Fibroblast of lung (primary cell): ENCODE data around the gene LRRK2. TPM values are rescaled to one million over a fixed set of nuclear protein-coding genes. Genes with fewer than 3 reads are reported as not detected.

Experiments
- DNase-seq, 2 donors: peaks; one replicate each; pipeline versions ENCODE4 v3.0.0 to v3.0.0-alpha.2; 2010; ENCODE audit warnings: low read depth in 2 of 2
- H2AFZ ChIP-seq: 2 replicates; pipeline ENCODE4 v1.5.1; 2012; ENCODE audit warnings: low read length, control low read depth, inconsistent platforms
- H3K27ac ChIP-seq: 2 replicates; pipeline ENCODE4 v1.5.1; 2011; ENCODE audit warnings: low read length, control low read depth; ENCODE audit not compliant: insufficient read depth
- H3K27me3 ChIP-seq: 2 replicates; pipeline ENCODE4 v1.5.1; 2011; ENCODE audit warnings: mild to moderate bottlenecking, low read length; ENCODE audit not compliant: control insufficient read depth, insufficient read depth
- H3K36me3 ChIP-seq: 2 replicates; pipeline ENCODE4 v1.5.1; 2011; ENCODE audit warnings: low read length; ENCODE audit not compliant: control insufficient read depth, insufficient read depth
- H3K4me1 ChIP-seq: 2 replicates; pipeline ENCODE4 v1.5.1; 2011; ENCODE audit warnings: low read length; ENCODE audit not compliant: control insufficient read depth, insufficient read depth; ENCODE audit errors: extremely low read depth
- H3K4me2 ChIP-seq: 2 replicates; pipeline ENCODE4 v1.5.1; 2011; ENCODE audit warnings: low read length, control low read depth; ENCODE audit not compliant: insufficient read depth; ENCODE audit errors: extremely low read depth
- H3K4me3 ChIP-seq, 4 experiments: fragments of 200-600 bp in 1 of 4; sonication (generic) in 1 of 4; replicated peaks in 1 of 4; 2 replicates each; pipeline ENCODE4 v1.5.1; 2011 to 2016; ENCODE audit warnings: low read length in 4 of 4, low read depth in 3 of 4, mild to moderate bottlenecking in 3 of 4, control low read depth in 2 of 4, inconsistent platforms in 1 of 4, mixed read lengths in 1 of 4; ENCODE audit not compliant: insufficient read depth in 1 of 4; ENCODE audit errors: control extremely low read depth in 1 of 4
- H3K79me2 ChIP-seq: 2 replicates; pipeline ENCODE4 v1.5.1; 2012; ENCODE audit warnings: mild to moderate bottlenecking, low read length, inconsistent platforms; ENCODE audit not compliant: control insufficient read depth, insufficient read depth
- H3K9ac ChIP-seq: 2 replicates; pipeline ENCODE4 v1.5.1; 2011; ENCODE audit warnings: mild to moderate bottlenecking, low read length, control low read depth; ENCODE audit not compliant: insufficient read depth
- H3K9me3 ChIP-seq: 2 replicates; pipeline ENCODE4 v1.5.1; 2012; ENCODE audit warnings: low read depth, low read length; ENCODE audit not compliant: control insufficient read depth, insufficient read depth
- H4K20me1 ChIP-seq: 2 replicates; pipeline ENCODE4 v1.5.1; 2011; ENCODE audit warnings: low read length; ENCODE audit not compliant: control insufficient read depth, insufficient read depth; ENCODE audit errors: extremely low read depth
- CTCF ChIP-seq, 2 donors: IDR thresholded peaks in 1 of 2; conservative IDR thresholded peaks in 1 of 2; 1 replicate in 1 of 2; 2 replicates in 1 of 2; pipeline ENCODE4 v1.5.1; 2011 to 2012; ENCODE audit warnings: low read length in 2 of 2, control low read depth in 1 of 2, inconsistent platforms in 1 of 2, low read depth in 1 of 2, mild to moderate bottlenecking in 1 of 2
- EZH2 ChIP-seq: IDR thresholded peaks from 2 replicates; pipeline ENCODE4 v1.5.1; 2012; ENCODE audit warnings: low read length, control low read depth, mild to moderate bottlenecking; ENCODE audit errors: missing control alignments
- polyA plus RNA-seq, 2 donors: library from polyadenylated mRNA; depleted of rRNA in 1 of 2; stranded (reverse) in 1 of 2; unstranded in 1 of 2; fragments of >200 nt; gene quantifications; 2 replicates each; pipeline ENCODE4 v1.2.1, GENCODE V29; 2011 to 2012; ENCODE audit warnings: missing spikeins in 1 of 2
- total RNA-seq: library from RNA; depleted of rRNA; stranded (reverse); fragments of >200 nt; gene quantifications from 2 replicates; pipeline ENCODE4 v1.2.1, GENCODE V29; 2014

LRRK2 gene
- total and polyA plus RNA-seq, 2 donors (not counting 1 experiment from before 2014, with no cell fraction given), result 2.2 to 14.0 TPM

DNA sequence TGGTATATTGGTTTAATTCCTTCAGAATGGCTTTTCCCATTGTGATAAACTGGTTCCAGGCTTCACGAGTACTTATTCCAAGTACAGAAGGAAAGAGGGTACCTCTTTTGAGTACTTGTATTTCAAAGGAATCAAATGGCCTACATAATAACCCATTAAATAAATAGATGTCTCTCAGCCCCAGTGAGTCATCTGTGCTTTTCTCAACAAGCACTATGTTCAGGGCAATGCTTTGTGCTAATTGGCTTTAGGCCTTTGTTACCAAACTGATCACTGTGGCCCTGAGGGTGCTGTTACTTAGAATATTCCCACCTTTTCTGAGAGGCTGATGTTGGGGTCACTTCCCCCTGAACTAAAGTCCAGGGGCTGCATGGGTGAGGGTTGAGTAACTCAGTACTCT lies 107.1 kb downstream of the LRRK2 start:
- H3K9me3 ChIP-seq, result no peaks in the 10 kb centered on the region
- H4K20me1 ChIP-seq, result no peaks in the 10 kb centered on the region
- H3K4me3 ChIP-seq, result no peak overlapping the region
- H3K4me1 ChIP-seq, result no peaks in the 10 kb centered on the region
- H3K4me2 ChIP-seq, result no peak overlapping the region
- H3K27ac ChIP-seq, result no peak overlapping the region
- H3K79me2 ChIP-seq, result no peaks in the 10 kb centered on the region
- H3K36me3 ChIP-seq, result no peaks in the 10 kb centered on the region
- no peaks in the 10 kb centered on the region for H3K27me3 ChIP-seq
- H3K9ac ChIP-seq, result no peak overlapping the region
- TF ChIP-seq CTCF (conservative IDR thresholded peaks at IDR 0.05 in 1 of 2, IDR thresholded peaks at IDR 0.05 in 1 of 2; ENCODE audit: low read depth in 1 of 2, low read length in 2 of 2) (no peak), EZH2 (no peak)
- peak in 1 of 2 donors; percentile 5 for DNase-seq
- H2AFZ ChIP-seq, result no peak overlapping the region

GRCh38 chr12:40335991-40336390 lies 111.2 kb downstream of the LRRK2 start:
- no peaks in the 10 kb centered on the region for H3K36me3 ChIP-seq
- no peaks in the 10 kb centered on the region for H4K20me1 ChIP-seq
- DNase-seq, result no peak
- no peak overlapping the region for H3K27ac ChIP-seq
- no peak overlapping the region for H3K4me3 ChIP-seq
- no peaks in the 10 kb centered on the region for H3K9me3 ChIP-seq
- no peak overlapping the region for H3K9ac ChIP-seq
- no peaks in the 10 kb centered on the region for H3K27me3 ChIP-seq
- H3K4me1 ChIP-seq, result no peaks in the 10 kb centered on the region
- H3K79me2 ChIP-seq, result no peaks in the 10 kb centered on the region
- no peak for TF ChIP-seq CTCF (conservative IDR thresholded peaks at IDR 0.05 in 1 of 2, IDR thresholded peaks at IDR 0.05 in 1 of 2; ENCODE audit: low read depth in 1 of 2, low read length in 2 of 2)
- TF ChIP-seq EZH2, result no peak
- H2AFZ ChIP-seq, result no peak overlapping the region
- no peak overlapping the region for H3K4me2 ChIP-seq

DNA sequence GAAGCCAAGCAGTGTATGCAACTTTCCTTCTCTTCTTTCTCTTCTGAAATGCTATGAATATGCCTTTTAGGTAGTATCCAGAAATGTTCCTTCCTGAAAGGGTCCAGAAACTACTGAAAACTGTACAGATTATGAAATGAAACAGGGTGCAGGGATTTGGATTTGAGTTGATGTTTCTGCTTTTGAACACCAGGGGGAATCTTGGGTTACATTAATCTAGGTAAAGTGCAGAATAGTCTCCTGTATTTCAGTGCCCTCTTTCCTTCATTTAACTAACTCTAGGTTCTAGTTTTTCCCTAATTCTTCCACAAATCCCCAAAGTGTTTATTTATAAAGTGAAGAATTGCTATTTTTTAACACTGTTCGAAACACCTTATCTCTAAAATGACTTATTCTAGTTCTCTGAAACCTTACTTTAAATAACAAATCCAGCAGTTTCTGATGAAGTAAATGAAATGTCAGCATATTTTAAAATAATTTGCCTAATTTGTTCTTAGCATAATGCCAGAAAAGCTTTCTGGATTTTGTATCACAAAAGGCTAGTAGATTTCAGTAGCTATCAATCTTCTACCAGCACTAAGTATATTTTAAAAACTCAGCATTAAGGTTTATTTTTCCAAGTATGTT lies 111.9 kb downstream of the LRRK2 start:
- H3K27me3 ChIP-seq, result no peaks in the 10 kb centered on the region
- H3K4me1 ChIP-seq, result no peaks in the 10 kb centered on the region
- H2AFZ ChIP-seq, result no peak overlapping the region
- H3K4me3 ChIP-seq, result no peak overlapping the region
- no peaks in the 10 kb centered on the region for H3K9me3 ChIP-seq
- DNase-seq, result peak; percentile 4 to 15
- no peaks in the 10 kb centered on the region for H3K79me2 ChIP-seq
- no peak overlapping the region for H3K27ac ChIP-seq
- no peak overlapping the region for H3K4me2 ChIP-seq
- H3K36me3 ChIP-seq, result no peaks in the 10 kb centered on the region
- TF ChIP-seq CTCF (conservative IDR thresholded peaks at IDR 0.05 in 1 of 2, IDR thresholded peaks at IDR 0.05 in 1 of 2; ENCODE audit: low read depth in 1 of 2, low read length in 2 of 2) (peak; percentile 52 to 53), EZH2 (no peak)
- no peak overlapping the region for H3K9ac ChIP-seq
- no peaks in the 10 kb centered on the region for H4K20me1 ChIP-seq
